Measurements from ENCODE around the gene LANCL2. TPM values are rescaled to one million over a fixed set of nuclear protein-coding genes. Genes with fewer than 3 reads are reported as not detected.

The LANCL2 gene
- total RNA-seq, 1 donor from 2014 or later = 24.1 TPM

DNA sequence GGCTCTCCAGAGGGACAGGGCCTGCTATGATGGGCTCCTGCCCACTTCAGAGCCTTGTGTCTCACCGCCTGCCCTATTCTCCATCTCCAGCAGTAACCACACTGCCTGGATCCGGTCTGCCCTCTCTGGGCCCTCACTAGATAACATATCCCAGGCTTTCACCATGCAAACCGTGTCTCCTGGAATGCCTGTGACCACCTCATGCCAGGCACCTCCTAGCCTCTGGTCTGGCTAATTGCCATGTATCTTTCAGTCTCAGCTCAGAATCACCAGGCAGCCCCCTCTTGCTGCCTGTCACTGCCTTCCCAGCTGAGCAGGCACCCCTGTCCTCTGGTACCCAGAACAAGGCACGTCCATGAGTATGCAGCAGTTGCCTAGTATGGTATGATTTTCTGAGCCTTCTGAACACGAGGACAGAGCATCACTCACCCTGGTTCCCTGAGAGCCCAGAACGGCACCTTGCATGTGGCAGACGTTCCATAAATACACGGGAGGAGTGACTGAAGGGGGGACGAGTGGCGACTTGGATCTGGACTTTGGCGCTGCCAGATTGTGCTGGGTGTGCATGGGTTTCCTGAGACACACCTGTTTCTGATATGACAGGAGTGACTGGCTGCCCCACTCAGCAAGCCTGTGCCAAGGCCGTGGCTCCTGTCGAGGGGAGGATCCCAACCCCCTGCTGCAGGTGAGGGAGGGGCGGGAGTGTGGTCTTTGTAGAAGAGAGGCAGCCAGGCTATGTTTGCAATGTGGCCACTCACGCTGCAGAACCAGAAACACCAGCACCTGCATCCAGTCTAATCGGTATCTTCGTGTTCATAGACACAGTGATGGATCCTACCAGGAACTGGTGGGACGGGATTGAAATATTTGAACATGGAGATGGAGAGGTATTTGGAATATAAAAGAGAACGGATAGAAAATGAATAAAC, 112.0 kb downstream of the LANCL2 start:
- Mint-ChIP-seq H3K36me3 (ENCODE audit: unreplicated experiment) (peaks cover 16% of the 10 kb centered on the region), H3K27ac (ENCODE audit: unreplicated experiment) (peak overlapping the region; percentile 9), H3K4me1 (ENCODE audit: low read depth, unreplicated experiment) (peaks cover 17% of the 10 kb centered on the region), H3K27me3 (ENCODE audit: unreplicated experiment) (peaks cover 2% of the 10 kb centered on the region), H3K4me3 (ENCODE audit: unreplicated experiment) (peak overlapping the region; percentile 17), H3K9me3 (ENCODE audit: unreplicated experiment) (peaks cover 11% of the 10 kb centered on the region)
- no peak for DNase-seq
- TF ChIP-seq CTCF (IDR thresholded peaks at IDR 0.05; ENCODE audit: partially characterized antibody, unreplicated experiment) = no peak

GRCh38 chr7:55477781-55478374, 112.7 kb downstream of the LANCL2 start:
- H3K4me3 Mint-ChIP-seq (ENCODE audit: unreplicated experiment) = no peak overlapping the region
- peaks cover 17% of the 10 kb centered on the region for H3K4me1 Mint-ChIP-seq (ENCODE audit: low read depth, unreplicated experiment)
- H3K36me3 Mint-ChIP-seq (ENCODE audit: unreplicated experiment) = peaks cover 16% of the 10 kb centered on the region
- DNase-seq = no peak
- peaks cover 2% of the 10 kb centered on the region for H3K27me3 Mint-ChIP-seq (ENCODE audit: unreplicated experiment)
- TF ChIP-seq CTCF (IDR thresholded peaks at IDR 0.05; ENCODE audit: partially characterized antibody, unreplicated experiment) = no peak
- peaks cover 11% of the 10 kb centered on the region for H3K9me3 Mint-ChIP-seq (ENCODE audit: unreplicated experiment)
- peak overlapping the region; percentile 9 for H3K27ac Mint-ChIP-seq (ENCODE audit: unreplicated experiment)

- H3K4me3 Mint-ChIP-seq (ENCODE audit: unreplicated experiment) = no peak overlapping the region
- no peak for DNase-seq
- H3K27ac Mint-ChIP-seq (ENCODE audit: unreplicated experiment) = no peak overlapping the region
- H3K4me1 Mint-ChIP-seq (ENCODE audit: low read depth, unreplicated experiment) = peaks cover 17% of the 10 kb centered on the region
- peaks cover 11% of the 10 kb centered on the region for H3K9me3 Mint-ChIP-seq (ENCODE audit: unreplicated experiment)
- no peak for TF ChIP-seq CTCF (IDR thresholded peaks at IDR 0.05; ENCODE audit: partially characterized antibody, unreplicated experiment)
- H3K27me3 Mint-ChIP-seq (ENCODE audit: unreplicated experiment) = peaks cover 2% of the 10 kb centered on the region
- peaks cover 16% of the 10 kb centered on the region for H3K36me3 Mint-ChIP-seq (ENCODE audit: unreplicated experiment)
Observed at GRCh38 chr7:55478700-55479099, 113.6 kb downstream of the LANCL2 start.

DNA sequence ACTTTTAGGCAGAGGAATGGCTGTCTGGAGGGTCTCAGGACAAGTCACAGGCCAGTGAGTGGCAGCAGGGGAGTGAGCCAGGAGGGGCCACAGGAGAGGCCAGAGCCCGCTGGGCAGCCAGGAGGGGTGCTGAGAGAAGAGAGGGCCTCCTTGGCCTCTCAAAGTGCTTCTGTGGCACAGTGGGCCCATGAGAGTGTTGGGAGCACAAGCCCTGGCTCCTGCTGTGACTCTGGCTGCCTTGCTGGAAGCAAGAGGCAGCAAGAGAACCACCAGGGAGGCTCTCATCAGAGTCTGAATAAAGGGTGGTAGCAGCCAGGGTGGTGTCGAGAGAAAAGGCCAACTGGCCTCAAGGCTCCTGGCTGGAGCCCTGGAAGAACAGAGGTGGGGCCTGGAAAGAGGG, 116.0 kb downstream of the LANCL2 start:
- H3K27me3 Mint-ChIP-seq (ENCODE audit: unreplicated experiment) = no peaks in the 10 kb centered on the region
- H3K4me1 Mint-ChIP-seq (ENCODE audit: low read depth, unreplicated experiment) = peaks cover 10% of the 10 kb centered on the region

More for the DNA sequence above, 116.0 kb downstream of the LANCL2 start:
- DNase-seq = no peak
- Mint-ChIP-seq H3K27ac (ENCODE audit: unreplicated experiment) (no peak overlapping the region), H3K9me3 (ENCODE audit: unreplicated experiment) (peaks cover 3% of the 10 kb centered on the region), H3K4me3 (ENCODE audit: unreplicated experiment) (no peak overlapping the region), H3K36me3 (ENCODE audit: unreplicated experiment) (peaks cover 9% of the 10 kb centered on the region)
- no peak for TF ChIP-seq CTCF (IDR thresholded peaks at IDR 0.05; ENCODE audit: partially characterized antibody, unreplicated experiment)
